HG02970 (cell line): Measurements from ENCODE around the gene WDR76.

Experiments used
- ATAC-seq: cut with Tn5 transposase; IDR thresholded peaks from one replicate; pipeline ENCODE4 v1.9.1; 2021; ENCODE audit warnings: mild to moderate bottlenecking, moderate library complexity, moderate number of reproducible peaks; ENCODE audit not compliant: unreplicated experiment, low FRiP score

Gene WDR76

DNA sequence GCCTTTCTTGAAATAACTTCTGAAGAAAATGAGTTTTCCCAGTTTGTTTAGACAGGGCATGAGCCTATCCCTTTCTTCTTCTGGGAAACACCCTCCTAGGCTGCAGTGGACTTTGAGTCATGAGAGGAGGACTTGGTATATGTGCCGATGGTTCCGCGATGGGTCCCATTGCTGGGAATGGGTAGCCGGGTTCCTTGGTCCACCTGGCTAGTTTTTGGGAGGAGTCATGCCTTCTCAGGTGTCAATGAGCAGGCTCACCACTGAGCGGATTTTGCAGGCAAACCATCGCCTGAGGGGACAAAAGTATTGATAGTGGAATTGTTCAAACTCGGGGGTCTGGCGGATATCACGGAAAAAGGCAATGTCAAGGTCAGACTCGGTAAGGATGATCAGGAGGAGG is 46.8 kb downstream of the WDR76 start:
- ATAC-seq, result no peak

- ATAC-seq, result no peak
Measured at GRCh38 chr15:43876872-43877271, 50.1 kb downstream of the WDR76 start.

DNA sequence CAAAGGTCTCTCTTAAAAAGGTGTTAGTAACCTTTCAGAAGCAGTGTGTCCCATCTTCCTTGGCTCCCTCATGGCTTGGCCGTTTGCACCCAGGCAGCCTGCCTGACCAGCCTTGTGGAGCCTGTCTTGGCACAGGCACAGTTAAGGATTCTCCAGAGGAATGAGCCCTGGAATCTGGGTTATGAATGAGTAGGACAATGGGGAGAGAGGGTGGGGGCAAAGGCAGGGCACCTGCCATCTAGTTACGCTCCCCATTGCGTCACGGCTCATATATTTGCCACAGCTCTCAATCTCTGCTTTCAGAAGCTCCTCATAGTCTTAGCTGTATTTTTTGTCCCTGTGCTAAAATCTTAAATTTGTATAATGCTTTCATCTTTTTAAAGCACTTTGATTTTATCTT is 50.6 kb downstream of the WDR76 start:
- ATAC-seq, result no peak

DNA sequence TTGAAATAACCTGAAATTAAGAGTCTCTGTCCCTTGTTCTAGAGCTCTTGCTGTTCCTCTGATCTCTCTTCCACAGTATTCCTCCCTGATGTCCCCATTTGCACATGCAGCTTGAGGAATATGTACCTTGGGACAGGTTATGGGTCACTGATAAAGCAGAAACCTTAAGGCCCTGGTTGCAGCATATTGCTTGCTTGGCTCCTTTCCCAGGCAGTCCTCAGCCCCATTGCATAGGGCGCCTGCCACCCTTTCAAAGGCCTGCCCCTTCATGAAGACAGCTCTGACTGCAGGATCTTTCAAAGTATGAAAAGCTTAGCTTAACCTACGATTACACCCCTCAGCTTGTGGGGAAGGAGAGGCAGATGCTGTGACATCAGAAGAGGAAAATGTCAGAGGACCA is 51.6 kb downstream of the WDR76 start:
- ATAC-seq, result no peak

DNA sequence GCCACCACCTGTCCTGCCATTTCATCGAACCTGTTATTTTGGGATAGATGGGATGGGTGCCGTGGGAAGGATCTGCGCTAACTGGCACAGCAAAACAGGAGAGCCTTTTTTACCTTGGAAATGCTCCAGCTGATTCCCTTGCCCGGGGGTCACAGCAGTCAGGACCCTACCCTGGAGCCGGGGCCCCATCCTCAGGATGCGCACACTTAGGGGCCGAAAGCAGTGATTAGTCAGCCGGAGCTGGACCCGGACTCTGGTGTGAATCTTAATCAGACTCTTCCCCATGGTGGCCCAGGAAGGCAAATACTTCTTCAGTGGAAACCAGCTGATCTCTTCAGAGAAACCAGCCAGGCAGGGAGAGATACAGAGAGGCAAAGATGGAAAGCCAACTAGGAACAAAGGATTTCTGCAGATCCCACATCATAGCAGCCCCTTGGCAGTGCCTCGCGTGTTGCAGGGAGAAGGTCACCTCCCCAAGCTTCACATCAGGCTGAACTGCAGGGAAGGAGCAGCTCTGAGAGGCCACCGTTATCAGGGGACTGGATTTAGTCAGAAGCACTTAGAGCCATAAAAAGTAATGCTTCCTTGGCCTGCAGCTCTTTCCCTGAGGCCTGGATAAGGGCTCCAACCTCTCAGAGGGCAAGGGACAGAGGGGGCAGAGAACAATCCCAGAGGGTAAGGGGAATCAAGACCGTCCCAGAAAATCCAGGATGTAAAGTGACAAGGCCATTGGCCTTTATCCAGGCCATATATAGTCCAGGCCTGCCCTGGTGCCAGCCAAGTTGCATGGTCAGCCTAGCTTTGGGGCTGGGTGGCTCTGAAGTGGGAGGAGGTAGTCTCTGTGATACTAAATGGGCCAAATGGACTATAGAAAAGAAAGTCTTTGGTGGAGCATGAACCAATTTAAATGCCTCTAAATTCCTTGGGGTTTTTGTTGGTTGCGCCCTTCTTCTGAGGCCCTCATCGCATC is 52.9 kb downstream of the WDR76 start:
- ATAC-seq, result no peak

DNA sequence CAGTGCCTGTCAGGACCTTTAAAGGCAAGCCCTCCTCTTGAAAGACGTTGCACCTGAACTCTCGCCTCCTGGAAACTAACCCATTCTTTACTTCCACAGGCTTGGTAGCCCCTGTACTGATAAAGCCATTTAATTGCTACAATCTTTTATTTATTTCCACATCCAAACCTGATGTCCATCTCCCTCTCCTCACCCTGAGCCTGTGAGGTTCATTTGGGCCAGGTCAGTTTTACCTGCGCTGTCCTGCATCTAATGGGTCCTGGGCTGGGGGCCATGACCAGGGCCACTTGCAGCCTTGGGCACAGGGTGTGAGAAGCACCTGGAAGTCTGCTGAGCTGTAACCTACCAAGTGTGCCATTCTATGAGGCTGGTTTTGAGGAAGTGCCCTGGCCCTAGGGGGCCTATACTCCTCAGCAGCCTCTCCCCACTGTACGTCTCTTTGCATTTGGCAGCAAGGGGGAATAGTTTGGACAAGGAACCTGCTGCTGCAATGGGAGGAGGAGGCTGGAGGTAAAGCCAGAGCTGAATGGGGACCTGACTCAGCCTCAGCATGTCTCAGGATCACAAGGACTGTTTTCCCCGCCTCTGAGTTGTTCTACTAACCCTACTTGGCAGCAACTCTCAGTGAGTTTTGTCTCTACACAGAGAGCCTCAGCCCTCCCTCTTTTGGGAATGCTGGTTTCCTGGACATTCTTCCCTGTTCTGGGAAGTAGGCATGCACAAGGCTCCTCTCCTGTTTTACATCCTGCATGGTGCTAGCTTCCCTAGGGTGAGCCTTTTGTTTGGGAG is 53.8 kb downstream of the WDR76 start:
- no peak for ATAC-seq

- no peak for ATAC-seq
Measured at GRCh38 chr15:43881245-43881644, 54.4 kb downstream of the WDR76 start.

- no peak for ATAC-seq
Measured at GRCh38 chr15:43881944-43882343, 55.1 kb downstream of the WDR76 start.

- no peak for ATAC-seq
Measured at GRCh38 chr15:43883571-43883970, 56.8 kb downstream of the WDR76 start.

DNA sequence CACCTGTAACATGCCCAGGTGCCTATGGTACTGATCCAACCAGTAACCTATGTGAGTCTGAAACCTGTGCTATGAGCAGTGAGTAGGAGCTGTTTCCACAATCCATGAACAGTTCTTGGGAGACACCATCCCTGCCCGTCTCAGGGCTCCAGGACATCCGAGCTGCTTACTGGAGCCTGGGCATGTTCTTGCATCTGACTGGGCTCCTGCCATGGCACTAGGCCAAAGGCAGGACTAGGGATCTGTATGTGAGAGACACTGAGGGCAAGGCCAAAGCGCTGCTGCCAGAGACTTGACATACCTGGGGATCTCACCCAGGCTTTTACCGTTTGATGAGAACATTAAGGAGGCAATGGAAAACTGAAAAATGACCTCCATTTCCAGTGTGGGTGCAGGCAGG is 59.8 kb downstream of the WDR76 start:
- no peak for ATAC-seq

- no peak for ATAC-seq
Measured at GRCh38 chr15:43887901-43888300, 61.1 kb downstream of the WDR76 start.

DNA sequence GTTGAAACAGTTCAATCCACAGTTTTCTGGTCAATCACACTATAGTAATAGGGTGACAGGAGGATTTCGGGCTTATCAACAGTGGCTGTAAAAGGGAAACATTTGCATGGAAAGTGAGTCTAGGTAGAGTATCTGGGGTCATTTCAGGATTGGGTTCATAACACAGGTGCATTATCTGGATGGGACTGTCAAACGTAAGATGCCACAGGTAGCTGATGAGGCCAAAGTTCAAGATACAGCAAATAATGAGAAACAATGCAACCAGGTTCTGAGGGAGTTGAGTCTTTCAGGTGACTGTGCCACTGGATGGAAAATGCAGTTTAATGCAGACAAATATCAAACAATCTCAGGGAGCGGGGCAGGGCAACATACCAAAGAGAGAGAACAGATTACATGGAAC is 62.2 kb downstream of the WDR76 start:
- ATAC-seq, result no peak

GRCh38 chr15:43893956-43894355 is 67.2 kb downstream of the WDR76 start:
- no peak for ATAC-seq

- no peak for ATAC-seq
Measured at GRCh38 chr15:43895586-43895985, 68.8 kb downstream of the WDR76 start.

- no peak for ATAC-seq
Measured at GRCh38 chr15:43896543-43896942, 69.7 kb downstream of the WDR76 start.

GRCh38 chr15:43898891-43899290 is 72.1 kb downstream of the WDR76 start:
- no peak for ATAC-seq

DNA sequence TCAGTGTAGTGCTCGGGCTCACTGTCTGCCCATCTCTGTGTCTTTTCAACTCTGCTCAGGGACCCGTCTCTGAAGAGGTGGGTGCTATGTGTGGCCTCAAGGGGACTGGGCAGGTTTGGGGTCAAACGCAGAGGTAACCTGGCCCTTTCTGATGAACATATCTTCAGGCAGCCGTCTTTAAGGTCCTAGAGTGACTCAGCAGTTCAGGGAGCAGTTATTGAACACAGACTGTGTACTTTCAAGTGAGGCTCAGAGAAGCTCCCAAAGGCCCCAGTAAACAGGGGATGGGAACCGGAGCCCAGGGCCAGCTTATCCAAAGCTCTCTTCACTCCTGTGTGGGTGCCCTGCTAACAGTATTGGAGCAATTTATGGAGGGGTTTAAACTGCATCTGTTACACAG is 73.1 kb downstream of the WDR76 start:
- no peak for ATAC-seq

DNA sequence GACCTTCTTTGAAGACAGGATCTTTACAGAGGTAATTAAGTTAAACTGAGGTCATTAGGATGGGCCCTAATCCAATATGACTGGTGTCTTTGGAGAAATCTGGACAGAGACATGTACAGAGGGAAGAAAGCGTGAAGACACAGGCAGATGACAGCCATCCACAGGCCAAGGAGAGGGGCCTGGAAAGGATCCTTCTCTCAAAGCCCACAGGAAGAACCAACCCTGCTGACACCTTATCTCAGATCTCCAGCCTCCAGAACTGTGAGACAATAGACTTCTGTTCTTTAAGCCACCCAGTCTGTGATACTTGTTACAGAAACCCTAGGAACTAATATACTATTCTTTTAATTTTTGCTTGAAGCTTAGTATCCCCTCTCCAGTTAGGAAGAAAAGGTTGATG is 74.2 kb downstream of the WDR76 start:
- ATAC-seq, result no peak

- ATAC-seq, result no peak
Measured at GRCh38 chr15:43901495-43901894, 74.7 kb downstream of the WDR76 start.

- ATAC-seq, result no peak
Measured at GRCh38 chr15:43903864-43904290, 77.1 kb downstream of the WDR76 start.

GRCh38 chr15:43905755-43906154 is 79.0 kb downstream of the WDR76 start:
- no peak for ATAC-seq
